ENCODE data around the gene CYP4V2.

The CYP4V2 gene

GRCh38 chr4:186188107-186188506 is 3.3 kb upstream of the CYP4V2 start:
- no peak for DNase-seq (ENCODE audit: low spot score)

GRCh38 chr4:186189656-186190055 is 1.7 kb upstream of the CYP4V2 start:
- no peak for DNase-seq (ENCODE audit: low spot score)

GRCh38 chr4:186190581-186191199 is 677 bp upstream of the CYP4V2 start:
- DNase-seq (ENCODE audit: low spot score): peak; percentile 50

GRCh38 chr4:186192066-186192612 is 772 bp downstream of the CYP4V2 start:
- peak; percentile 73 for DNase-seq (ENCODE audit: low spot score)

GRCh38 chr4:186193851-186194250 is 2.5 kb downstream of the CYP4V2 start:
- DNase-seq (ENCODE audit: low spot score): no peak

GRCh38 chr4:186196063-186196462 is 4.7 kb downstream of the CYP4V2 start:
- no peak for DNase-seq (ENCODE audit: low spot score)

GRCh38 chr4:186200516-186200915 is 9.1 kb downstream of the CYP4V2 start:
- no peak for DNase-seq (ENCODE audit: low spot score)

- DNase-seq (ENCODE audit: low spot score): no peak
Measured at GRCh38 chr4:186201010-186201409, 9.6 kb downstream of the CYP4V2 start.

GRCh38 chr4:186201535-186202230 is 10.3 kb downstream of the CYP4V2 start:
- peak; percentile 55 for DNase-seq (ENCODE audit: low spot score)

- no peak for DNase-seq (ENCODE audit: low spot score)
Measured at GRCh38 chr4:186202490-186203140, 11.2 kb downstream of the CYP4V2 start.

- no peak for DNase-seq (ENCODE audit: low spot score)
Measured at GRCh38 chr4:186203406-186203805, 12.0 kb downstream of the CYP4V2 start.

- DNase-seq (ENCODE audit: low spot score): peak; percentile 70
Measured at GRCh38 chr4:186204103-186204559, 12.8 kb downstream of the CYP4V2 start.

- no peak for DNase-seq (ENCODE audit: low spot score)
Measured at GRCh38 chr4:186204686-186205085, 13.3 kb downstream of the CYP4V2 start.

- DNase-seq (ENCODE audit: low spot score): no peak
Measured at GRCh38 chr4:186205156-186205555, 13.8 kb downstream of the CYP4V2 start.

- no peak for DNase-seq (ENCODE audit: low spot score)
Measured at GRCh38 chr4:186216465-186217024, 25.2 kb downstream of the CYP4V2 start.

- DNase-seq (ENCODE audit: low spot score): no peak
Measured at GRCh38 chr4:186217733-186218293, 26.4 kb downstream of the CYP4V2 start.

GRCh38 chr4:186221624-186222023 is 30.3 kb downstream of the CYP4V2 start:
- DNase-seq (ENCODE audit: low spot score): no peak

- DNase-seq (ENCODE audit: low spot score): no peak
Measured at GRCh38 chr4:186225848-186226247, 34.5 kb downstream of the CYP4V2 start.

- no peak for DNase-seq (ENCODE audit: low spot score)
Measured at GRCh38 chr4:186226521-186227189, 35.3 kb downstream of the CYP4V2 start.

- DNase-seq (ENCODE audit: low spot score): no peak
Measured at GRCh38 chr4:186227221-186227620, 35.9 kb downstream of the CYP4V2 start, which contains the start of gene KLKB1. KLKB1 (plus strand) TSS chr4:186227507; CDS start chr4:186228196, 689 bp downstream.

- DNase-seq (ENCODE audit: low spot score): no peak
Measured at GRCh38 chr4:186227744-186228513, 36.6 kb downstream of the CYP4V2 start.

Data from cerebellar cortex (tissue), 1 donor.